GM18520 (cell line): ENCODE results near the gene RAB40C.

Experiments
- ATAC-seq: cut with Tn5 transposase; IDR thresholded peaks from one replicate; pipeline ENCODE4 v1.9.1; 2021; ENCODE audit not compliant: unreplicated experiment

Gene RAB40C

DNA sequence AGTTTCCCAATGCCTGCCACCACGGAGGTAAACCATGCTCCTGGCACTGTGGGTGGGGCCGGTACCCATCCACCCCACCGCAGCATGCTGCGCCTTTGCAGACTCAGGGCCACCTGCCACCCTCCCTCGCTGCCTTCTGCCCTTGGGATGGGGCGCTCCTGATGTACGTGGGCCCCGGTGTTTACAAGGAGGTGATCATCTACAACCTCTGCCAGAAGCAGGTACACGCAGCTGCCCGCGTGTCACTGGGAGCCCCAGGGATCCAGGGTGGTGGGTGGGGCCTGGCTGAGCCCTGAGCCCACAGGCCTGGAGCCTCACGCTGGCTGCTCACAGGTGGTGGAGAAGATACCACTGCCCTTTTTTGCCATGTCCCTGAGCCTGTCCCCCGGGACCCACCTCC, 76.7 kb downstream of the RAB40C start:
- ATAC-seq, result no peak

DNA sequence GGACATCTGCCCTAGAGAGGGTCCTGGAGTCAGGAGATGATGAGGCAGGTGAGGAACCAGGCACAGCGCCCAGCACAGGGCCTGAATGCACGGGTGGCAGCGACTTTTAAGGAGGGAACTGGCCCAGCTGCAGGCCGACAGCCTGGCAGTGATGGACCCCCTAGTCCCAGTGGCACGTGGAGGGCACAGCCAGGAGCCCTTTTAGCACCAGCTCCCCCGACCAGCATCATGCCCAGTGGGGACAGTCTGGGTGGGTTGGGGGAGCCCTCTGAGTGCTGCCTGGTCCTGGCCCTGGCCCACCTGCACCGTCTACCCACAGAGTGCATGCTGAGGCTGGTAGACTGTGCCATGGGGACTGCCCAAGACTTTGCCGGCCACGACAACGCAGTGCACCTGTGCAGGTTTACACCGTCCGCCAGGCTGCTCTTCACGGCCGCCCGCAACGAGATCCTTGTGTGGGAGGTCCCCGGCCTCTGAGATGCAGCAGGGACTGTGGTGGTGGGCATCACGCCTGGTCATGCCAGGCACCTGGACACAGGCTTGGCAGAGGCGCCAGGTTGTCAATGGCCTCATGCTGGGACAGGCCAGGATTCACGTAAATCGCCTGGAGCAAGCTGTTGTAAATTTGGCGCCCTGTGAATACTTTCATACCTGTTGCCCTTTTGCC, 77.4 kb downstream of the RAB40C start:
- no peak for ATAC-seq

DNA sequence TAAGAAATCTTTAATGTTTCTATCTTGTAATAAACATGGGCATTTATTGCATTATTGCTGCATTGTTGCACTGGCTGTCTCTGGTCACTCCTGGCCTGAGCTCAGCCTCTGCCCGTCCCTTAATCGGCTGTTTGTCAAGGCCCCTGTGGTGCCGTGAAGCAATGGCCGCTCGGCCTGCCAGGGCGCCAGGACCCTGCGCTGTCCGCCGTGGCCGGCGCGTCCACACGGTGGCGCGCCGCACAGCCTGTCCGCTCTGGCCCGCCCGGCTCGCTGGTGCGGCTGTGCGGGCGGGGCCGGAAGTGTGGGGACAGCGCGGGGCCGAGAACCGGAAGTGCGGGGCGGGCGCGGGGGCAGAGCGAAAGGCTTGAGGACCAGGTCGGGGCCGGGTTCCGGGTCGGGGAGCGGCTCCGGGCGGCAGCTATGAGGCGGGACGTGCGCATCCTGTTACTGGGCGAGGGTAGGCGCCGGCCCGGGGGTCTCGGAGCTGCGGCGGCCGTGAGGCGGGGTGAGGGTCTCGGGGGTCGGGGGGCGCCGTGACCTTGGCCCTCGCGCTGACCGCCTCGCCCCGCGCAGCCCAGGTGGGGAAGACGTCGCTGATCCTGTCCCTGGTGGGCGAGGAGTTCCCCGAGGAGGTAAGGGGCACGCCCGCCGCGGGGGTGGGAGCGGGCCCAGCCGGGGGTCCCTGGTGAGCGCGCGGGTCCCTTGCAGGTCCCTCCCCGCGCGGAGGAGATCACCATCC, 78.1 kb downstream of the RAB40C start, which contains the start of gene RHOT2:
Gene RHOT2 (plus strand): TSS at position 353 of the 739 bp plus-strand sequence. CDS start 68 bp downstream, at position 421.
- peak; percentile 70 for ATAC-seq

DNA sequence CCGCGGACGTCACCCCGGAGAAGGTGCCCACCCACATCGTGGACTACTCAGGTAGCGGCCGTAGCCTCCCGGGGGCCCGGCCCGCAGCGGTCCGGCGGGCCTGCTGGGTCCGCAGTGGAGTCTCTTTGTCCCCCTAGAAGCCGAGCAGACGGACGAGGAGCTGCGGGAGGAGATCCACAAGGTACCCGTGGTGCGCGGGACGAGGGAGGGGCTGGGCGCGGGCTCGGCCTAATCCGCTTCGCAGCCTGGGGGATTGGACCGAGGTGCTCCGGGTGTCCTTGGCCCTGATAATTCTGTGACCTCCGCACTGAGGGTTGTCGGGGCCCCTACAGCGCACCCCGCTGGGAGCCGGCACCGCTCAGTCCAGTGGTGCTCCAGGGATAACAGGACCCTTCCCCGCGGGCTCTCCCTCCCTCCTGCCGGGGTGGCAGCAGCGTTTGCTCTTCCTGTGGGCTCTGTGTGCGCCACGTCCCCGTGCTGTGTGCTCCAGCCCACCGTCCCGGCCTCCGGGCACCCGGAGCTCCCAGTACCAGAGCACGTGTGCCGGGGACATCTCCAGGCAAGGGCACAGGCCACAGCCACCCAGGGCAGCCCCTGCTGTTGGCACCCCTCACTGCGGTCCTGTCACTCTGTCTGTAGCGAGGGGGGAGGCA, 78.8 kb downstream of the RAB40C start:
- ATAC-seq, result no peak

DNA sequence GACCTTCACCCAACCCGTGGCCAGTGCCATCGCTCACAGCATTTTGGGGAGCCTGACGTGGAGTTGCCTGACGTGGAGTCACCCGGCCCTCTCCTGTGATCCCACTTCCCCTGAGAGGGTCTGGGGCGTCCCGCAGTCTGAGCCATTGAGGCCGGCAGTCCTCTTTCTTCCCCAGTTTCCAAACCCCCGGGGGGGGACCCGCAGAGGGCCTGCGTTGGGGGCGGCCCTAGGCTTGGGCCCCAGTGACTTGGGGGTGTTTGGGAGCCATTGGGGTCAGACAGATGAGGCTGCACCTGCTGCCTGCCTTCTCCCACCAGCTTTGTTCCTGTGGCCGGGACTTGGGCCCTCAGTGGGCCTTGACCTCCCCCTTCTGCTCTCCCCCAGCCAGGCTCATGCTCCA, 79.8 kb downstream of the RAB40C start:
- no peak for ATAC-seq

DNA sequence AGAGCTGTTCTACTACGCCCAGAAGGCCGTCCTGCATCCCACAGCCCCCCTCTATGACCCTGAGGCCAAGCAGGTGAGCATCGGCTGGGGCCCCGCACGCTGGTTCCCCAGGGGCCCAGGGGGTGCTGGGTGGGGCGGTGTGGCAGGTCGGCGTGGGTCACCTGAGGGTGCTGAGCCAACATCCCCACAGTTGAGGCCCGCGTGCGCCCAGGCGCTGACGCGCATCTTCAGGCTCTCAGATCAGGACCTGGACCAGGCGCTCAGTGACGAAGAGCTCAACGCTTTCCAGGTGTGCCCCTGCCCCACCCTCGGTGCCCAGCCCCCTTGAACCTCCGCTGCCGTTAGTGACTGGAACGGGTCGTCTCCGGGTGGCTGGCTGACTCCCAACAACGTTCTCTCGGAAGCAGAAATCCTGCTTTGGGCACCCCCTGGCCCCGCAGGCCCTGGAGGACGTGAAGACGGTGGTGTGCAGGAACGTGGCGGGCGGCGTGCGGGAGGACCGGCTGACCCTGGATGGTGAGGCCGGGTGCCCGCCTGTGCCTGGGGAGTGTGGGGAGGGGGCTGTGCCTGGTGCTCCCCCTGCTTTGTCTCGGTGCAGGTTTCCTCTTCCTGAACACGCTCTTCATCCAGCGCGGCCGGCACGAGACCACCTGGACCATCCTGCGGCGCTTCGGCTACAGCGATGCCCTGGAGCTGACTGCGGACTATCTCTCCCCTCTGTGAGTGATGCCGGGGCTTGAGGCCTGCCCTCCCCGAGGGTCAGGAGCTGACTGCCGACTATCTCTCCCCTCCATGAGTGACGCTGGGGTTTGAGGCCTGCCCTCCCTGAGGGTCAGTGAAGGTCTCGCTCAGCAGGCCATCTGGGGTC, 80.9 kb downstream of the RAB40C start:
- no peak for ATAC-seq

DNA sequence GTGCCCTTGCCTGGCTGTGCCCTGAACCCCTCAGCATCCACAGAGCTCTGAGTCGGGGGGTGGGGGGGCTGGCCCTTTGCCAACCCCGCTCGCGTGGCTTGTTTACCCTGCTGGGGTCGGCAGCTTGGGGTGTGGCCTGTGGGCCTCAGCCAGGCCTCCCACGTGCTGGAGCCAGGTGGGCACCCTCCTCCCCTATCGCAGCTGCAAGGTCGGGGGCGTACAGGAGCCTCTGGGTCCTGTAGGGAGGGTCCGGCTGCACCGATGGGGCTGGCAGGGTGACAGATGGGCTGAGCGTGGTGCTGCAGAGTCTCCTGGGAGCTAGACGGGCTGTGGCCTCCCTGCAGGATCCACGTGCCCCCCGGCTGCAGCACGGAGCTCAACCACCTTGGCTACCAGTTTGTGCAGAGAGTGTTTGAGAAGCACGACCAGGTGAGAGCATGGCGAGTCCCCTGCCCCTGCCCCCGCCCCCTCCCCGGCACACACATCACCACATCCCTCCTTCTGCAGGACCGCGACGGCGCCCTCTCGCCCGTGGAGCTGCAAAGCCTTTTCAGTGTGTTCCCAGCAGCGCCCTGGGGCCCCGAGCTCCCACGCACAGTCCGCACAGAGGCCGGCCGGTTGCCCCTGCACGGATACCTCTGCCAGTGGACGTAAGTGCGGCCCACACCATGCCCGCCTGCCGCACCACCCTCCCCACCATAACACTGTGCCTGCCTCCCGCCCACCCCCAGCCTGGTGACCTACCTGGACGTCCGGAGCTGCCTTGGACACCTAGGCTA, 81.7 kb downstream of the RAB40C start:
- no peak for ATAC-seq

DNA sequence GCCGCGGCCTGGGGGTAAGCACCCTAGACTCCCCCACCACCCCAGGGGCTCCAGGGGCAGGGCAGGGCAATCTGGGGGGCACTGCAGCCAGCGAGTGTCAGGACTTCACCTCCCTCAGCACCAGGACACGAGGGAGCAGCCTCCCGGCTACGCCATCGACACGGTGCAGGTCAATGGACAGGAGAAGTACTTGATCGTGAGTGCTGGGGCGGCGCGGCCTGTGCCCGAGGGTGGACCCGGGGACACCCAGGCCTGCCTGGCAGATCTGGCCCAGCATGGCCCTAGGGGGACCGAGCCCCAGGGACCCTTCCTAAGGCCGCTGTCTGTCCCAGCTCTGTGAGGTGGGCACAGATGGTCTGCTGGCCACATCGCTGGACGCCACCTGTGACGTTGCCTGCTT, 82.5 kb downstream of the RAB40C start:
- ATAC-seq, result no peak

DNA sequence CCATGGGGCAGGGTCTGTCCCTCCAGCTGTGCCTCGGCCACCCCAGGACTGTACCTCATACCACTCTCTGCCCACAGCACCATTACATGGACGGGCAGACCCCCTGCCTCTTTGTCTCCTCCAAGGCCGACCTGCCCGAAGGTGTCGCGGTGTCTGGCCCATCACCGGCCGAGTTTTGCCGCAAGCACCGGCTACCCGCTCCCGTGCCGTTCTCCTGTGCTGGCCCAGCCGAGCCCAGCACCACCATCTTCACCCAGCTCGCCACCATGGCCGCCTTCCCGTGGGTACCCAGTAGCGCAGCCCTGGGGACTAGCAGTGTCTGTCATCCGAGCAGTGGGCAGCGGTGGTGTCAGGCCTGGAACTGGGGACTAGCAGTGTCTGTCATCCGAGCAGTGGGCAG, 83.0 kb downstream of the RAB40C start:
- no peak for ATAC-seq

DNA sequence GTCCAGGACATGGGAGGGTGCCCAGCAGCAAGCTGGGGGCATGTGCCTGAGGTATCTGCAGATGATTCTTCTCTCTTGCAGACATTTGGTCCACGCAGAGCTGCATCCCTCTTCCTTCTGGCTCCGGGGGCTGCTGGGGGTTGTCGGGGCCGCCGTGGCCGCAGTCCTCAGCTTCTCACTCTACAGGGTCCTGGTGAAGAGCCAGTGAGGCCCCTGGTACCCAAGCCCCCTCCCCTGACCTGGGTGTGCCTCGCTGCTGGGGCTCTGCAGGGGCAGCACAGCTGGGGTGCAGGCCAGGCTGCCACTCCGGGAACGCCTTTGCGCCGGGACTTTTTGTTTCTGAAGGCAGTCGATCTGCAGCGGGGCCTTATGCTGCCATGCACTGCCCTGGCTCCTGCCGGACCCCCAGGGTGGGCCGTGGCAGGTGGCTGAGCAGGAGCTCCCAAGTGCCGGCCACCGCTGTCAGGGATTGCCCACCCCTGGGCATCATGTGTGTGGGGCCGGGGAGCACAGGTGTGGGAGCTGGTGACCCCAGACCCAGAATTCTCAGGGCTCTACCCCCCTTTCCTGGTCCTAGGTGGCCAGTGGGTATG, 83.6 kb downstream of the RAB40C start:
- ATAC-seq, result no peak

DNA sequence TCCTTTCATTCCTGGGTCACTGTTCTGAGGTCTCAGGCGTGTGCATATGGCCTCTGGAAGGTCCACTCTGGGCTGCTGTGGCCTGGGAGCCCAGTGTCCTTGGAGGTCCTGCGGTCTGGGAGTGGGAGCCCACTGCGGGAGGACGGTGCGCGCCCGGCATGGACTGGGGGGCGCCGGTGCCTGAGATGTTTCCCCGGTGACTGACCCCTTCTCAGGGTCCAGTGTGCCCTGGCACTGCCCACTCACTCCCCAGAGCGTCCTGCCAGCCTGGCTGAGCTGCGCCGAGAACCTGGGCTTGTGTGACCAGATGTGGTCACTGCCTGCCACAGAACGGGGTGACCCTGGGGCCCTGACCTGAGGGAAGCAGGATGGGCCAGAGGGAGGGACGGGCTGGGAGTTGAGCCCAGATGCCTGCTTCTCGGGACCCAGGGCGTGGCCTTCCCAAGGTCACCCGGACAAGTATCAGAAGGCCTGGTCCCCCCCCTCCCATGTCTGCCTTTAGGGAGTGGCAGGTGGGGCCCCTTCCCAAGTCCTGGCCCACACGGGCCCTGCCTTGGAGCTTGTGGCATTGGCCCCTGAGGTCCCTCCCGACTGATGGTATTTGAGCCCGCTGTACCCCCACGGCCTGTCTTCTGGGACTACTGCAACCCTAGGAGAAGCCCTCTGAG, 84.5 kb downstream of the RAB40C start:
- no peak for ATAC-seq

DNA sequence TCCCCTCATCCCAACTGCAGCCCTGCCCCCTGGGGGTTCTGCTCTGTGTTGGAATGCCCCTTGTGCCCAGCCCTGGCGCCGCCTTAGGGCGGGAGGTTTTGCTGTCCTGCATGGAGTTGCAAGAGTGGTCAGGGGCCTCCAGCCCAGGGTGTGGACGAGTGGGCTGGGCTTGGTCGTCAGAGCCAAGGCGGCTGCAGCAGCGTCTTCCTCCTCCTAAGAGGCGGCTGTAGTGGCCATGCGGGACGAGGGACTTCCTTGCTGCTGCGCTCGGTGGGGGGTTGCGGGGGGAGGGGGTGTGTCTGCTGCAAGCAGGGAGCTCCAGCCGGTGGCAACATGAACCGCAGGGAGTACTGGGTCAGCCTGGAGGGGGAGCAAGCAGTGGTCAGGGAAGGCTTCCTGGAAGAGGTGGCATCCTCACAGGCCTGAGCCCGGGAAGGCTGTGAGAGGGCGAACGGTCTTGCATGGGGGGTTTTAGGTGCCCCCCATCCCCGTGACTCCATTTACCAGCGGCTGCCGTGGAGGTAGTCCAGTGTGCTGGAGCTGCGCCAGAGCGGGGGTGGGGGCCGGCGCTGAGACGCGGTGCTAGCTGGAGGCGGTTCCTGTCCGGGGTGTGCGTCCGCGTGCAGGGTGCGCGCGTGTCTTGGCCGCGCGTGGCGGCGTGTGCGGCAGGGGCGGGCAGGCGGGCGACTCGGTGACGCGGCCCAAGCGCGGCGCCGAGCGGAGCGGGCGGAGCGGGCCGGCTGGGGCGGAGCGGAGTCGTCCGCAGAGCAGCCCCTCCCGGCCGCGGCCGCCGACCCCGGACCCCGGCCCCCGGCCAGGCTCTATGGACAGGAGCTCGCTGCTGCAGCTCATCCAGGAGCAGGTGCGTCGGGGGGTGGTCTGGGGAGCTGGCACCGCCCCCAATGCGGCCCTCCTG, 85.4 kb downstream of the RAB40C start, which contains the start of gene RHBDL1:
Gene RHBDL1 (plus strand): TSS at position 704 of the 916 bp plus-strand sequence. CDS start 120 bp downstream, at position 824.
- ATAC-seq, result no peak

DNA sequence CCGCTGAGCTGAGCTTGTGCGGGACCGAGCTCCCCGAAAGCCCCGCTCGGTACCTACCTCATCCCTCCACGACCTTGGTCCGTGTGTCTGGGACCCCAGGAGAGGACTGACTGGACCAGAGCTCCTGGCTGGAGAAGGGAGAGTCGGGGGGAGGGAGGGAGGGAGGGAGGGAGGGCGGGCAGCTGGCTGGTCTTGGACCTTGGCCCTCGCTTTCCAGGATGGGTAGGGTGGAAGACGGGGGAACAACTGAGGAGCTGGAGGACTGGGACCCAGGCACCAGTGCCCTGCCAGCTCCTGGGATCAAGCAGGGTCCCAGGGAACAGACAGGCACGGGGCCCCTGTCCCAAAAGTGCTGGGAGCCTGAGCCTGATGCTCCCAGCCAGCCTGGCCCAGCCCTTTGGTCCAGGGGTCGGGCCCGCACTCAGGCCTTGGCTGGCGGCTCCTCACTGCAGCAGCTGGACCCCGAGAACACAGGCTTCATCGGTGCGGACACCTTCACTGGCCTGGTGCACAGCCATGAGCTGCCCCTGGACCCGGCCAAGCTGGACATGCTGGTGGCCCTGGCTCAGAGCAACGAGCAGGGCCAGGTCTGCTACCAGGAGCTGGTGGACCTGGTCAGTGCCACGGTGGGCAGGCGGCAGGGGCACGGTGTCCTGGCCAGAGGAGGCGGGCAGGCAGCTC, 86.2 kb downstream of the RAB40C start:
- ATAC-seq, result no peak

DNA sequence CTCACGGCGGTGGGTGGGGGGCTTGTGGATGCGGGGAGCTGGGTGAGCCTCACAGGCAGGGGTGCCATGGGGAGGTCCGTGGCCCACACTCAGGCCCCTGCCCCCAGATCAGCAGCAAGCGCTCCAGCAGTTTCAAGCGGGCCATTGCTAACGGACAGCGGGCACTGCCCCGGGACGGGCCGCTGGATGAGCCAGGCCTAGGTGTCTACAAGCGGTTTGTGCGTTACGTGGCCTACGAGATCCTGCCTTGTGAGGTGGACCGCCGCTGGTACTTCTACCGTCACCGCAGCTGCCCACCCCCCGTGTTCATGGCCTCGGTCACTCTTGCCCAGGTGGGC, 86.7 kb downstream of the RAB40C start:
- no peak for ATAC-seq

DNA sequence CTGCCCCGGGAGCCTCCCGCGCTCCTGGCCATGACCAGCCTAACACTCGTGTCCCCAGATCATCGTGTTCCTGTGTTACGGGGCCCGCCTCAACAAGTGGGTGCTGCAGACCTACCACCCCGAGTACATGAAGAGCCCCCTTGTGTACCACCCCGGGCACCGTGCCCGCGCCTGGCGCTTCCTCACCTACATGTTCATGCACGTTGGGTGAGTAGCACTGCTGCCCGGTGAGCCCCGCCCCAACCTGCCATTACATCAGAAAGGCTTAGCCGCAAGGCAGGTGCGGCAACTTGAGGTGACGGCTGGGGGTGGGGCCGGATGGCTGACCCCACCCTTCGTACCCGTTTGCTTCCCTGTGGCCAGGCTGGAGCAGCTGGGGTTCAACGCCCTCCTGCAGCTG, 87.0 kb downstream of the RAB40C start:
- no peak for ATAC-seq

DNA sequence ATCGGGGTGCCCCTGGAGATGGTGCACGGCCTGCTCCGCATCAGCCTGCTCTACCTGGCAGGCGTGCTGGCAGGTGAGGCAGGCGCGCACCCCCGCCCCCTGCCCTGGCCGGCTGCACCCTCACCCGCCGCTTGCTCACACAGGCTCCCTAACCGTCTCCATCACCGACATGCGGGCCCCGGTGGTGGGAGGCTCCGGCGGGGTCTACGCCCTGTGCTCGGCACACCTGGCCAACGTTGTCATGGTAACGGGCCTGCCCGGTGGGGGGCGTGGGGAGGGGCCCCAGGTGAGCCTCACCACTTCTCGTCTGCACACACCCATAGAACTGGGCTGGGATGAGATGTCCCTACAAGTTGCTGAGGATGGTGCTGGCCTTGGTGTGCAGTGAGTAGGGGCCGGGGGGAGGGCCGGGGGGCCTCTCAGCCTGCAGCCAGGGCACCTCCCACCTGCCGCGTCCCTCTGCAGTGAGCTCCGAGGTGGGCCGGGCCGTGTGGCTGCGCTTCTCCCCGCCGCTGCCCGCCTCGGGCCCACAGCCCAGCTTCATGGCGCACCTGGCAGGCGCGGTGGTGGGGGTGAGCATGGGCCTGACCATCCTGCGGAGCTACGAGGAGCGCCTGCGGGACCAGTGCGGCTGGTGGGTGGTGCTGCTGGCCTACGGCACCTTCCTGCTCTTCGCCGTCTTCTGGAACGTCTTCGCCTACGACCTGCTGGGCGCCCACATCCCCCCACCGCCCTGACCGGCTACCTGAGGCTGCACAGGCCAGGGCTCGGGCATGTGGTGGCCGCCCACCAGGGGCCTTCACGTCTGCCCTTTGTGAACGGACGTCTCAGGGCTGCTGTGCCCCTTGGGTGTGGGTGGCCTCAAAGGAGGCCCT, 87.7 kb downstream of the RAB40C start:
- no peak for ATAC-seq
